Left lung (tissue), 10 donors: ENCODE measurements around the gene CPT1B. TPM values are rescaled to one million over a fixed set of nuclear protein-coding genes. Genes with fewer than 3 reads are reported as not detected.

Experiments used
- ATAC-seq: fragments of 200-7000 bp; cut with Tn5 transposase; one replicate; pipeline ENCODE4 v1.9.1; 2020; ENCODE audit warnings: moderate library complexity
- DNase-seq, 4 donors: peaks; one replicate each; pipeline ENCODE4 v3.0.0-alpha.2; 2013 to 2020
- H3K27ac ChIP-seq, 2 donors: fragments of 200-600 bp; sonication (generic) in 1 of 2; one replicate each; pipeline versions ENCODE4 v1.5.0 to v1.8.0; 2020 to 2021
- H3K27me3 ChIP-seq, 2 donors: fragments of 200-600 bp; sonication (generic) in 1 of 2; one replicate each; pipeline versions ENCODE4 v1.5.0 to v1.8.0; 2020 to 2021
- H3K36me3 ChIP-seq, 2 donors: fragments of 200-600 bp; sonication (generic) in 1 of 2; one replicate each; pipeline versions ENCODE4 v1.5.0 to v1.8.0; 2020 to 2021
- H3K4me1 ChIP-seq, 2 donors: fragments of 200-600 bp; one replicate each; pipeline ENCODE4 v1.8.0; 2021
- H3K4me3 ChIP-seq, 2 donors: fragments of 200-600 bp; sonication (generic) in 1 of 2; one replicate each; pipeline versions ENCODE4 v1.5.0 to v1.8.0; 2020 to 2021; ENCODE audit warnings: mild to moderate bottlenecking in 1 of 2
- H3K9me3 ChIP-seq, 2 donors: fragments of 200-600 bp; sonication (generic) in 1 of 2; one replicate each; pipeline versions ENCODE4 v1.5.0 to v1.8.0; 2020 to 2021
- intact Hi-C, 2 donors: fragments of 100-400 bp; cut with DNase I; formaldehyde crosslinking; loops; one replicate each; pipeline versions ENCODE4 v1.11.2 to v1.14.2; 2022
- polyA plus RNA-seq, 6 donors: library from polyadenylated mRNA; unstranded; fragments of 120-200 nt; gene quantifications; one replicate each; pipeline ENCODE4 v1.2.1, GENCODE V29; 2013; ENCODE audit not compliant: insufficient read length in 6 of 6
- total RNA-seq, 2 donors: library from RNA; stranded (reverse); fragmentation: NEBNext Ultra II Directional; extraction: Animal tissue kit (Norgen Biotek cat#: 25700); gene quantifications; one replicate each; pipeline ENCODE4 v1.2.1, GENCODE V29; 2021
- TF ChIP-seq, protein P1 (sequence below), 2 donors: fragments of 200-600 bp; sonication (generic) in 1 of 2; IDR thresholded peaks; one replicate each; pipeline versions ENCODE4 v1.5.0 to v1.8.0; 2021; ENCODE audit warnings: antibody characterized with exemption in 2 of 2
- donor health status: DM: no; HTN: yes; CAD: no.
- donor health status: DM: no; HTN: no; CAD: no.

Gene CPT1B
- total and polyA plus RNA-seq, 8 donors = 9.8 to 20.0 (median 13.4) TPM

- Histone ChIP-seq H3K9me3 (no peaks in the 10 kb centered on the region), H3K4me3 (no peak overlapping the region), H3K36me3 (no peaks in the 10 kb centered on the region), H3K27ac (no peak overlapping the region), H3K4me1 (peaks cover 3 to 11% of the 10 kb centered on the region in 2 donors), H3K27me3 (peaks cover 0 to 52% of the 10 kb centered on the region in 2 donors)
- DNase-seq (peak in 1 of 4 donors; percentile 15), ATAC-seq (no peak)
- intact Hi-C loops = no loop called here
- TF ChIP-seq, protein P1, sequence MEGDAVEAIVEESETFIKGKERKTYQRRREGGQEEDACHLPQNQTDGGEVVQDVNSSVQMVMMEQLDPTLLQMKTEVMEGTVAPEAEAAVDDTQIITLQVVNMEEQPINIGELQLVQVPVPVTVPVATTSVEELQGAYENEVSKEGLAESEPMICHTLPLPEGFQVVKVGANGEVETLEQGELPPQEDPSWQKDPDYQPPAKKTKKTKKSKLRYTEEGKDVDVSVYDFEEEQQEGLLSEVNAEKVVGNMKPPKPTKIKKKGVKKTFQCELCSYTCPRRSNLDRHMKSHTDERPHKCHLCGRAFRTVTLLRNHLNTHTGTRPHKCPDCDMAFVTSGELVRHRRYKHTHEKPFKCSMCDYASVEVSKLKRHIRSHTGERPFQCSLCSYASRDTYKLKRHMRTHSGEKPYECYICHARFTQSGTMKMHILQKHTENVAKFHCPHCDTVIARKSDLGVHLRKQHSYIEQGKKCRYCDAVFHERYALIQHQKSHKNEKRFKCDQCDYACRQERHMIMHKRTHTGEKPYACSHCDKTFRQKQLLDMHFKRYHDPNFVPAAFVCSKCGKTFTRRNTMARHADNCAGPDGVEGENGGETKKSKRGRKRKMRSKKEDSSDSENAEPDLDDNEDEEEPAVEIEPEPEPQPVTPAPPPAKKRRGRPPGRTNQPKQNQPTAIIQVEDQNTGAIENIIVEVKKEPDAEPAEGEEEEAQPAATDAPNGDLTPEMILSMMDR (IDR thresholded peaks at IDR 0.05) = no peak
Observed at GRCh38 chr22:50612168-50612527, 33.9 kb upstream of the CPT1B start.

DNA sequence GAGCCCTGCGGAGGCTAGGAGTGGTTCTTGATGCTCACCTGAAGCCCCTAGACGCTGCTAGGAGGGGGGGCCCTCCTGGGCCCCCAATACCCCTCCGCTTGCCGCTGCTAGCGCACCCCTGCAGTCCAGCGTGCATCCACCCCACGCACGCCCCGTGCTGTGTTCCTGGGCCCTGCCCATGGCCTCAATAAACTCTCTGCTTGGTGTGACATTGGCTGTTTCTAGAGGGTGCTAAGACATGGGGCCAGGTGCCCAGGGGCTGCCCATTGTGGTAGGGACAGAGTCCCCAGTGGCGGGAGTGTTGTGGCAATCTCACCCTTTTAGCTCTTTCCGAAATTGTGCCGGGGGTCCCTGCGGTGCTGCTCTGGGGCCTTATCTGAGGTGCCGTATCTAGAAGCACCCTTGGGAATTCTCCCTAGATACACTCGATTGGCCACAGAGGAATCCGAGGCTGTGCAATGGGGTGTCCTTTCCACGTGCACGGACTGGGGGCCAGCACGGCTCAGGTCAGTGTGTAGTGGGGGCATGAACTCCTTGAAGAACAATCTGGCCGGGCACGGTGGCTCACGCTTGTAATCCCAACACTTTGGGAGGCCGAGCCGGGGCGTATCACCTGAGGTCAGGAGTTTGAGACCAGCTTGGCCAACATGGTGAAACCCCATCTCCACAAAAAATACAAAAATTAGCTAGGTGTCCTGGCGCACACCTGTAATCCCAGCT lies 33.3 kb upstream of the CPT1B start:
- Histone ChIP-seq H3K4me1 (peaks cover 3 to 11% of the 10 kb centered on the region in 2 donors), H3K36me3 (no peaks in the 10 kb centered on the region), H3K27ac (no peak overlapping the region), H3K27me3 (peaks cover 0 to 58% of the 10 kb centered on the region in 2 donors), H3K4me3 (no peak overlapping the region), H3K9me3 (no peaks in the 10 kb centered on the region)
- DNase-seq (peak in 1 of 4 donors; percentile 54), ATAC-seq (no peak)
- TF ChIP-seq, protein P1 (IDR thresholded peaks at IDR 0.05) = no peak
- intact Hi-C loops = no loop called here

GRCh38 chr22:50610581-50610980 lies 32.4 kb upstream of the CPT1B start:
- Histone ChIP-seq H3K4me3 (no peak overlapping the region), H3K27ac (no peak overlapping the region), H3K27me3 (peaks cover 0 to 68% of the 10 kb centered on the region in 2 donors), H3K4me1 (peaks cover 3 to 11% of the 10 kb centered on the region in 2 donors), H3K9me3 (no peaks in the 10 kb centered on the region), H3K36me3 (no peaks in the 10 kb centered on the region)
- TF ChIP-seq, protein P1 (IDR thresholded peaks at IDR 0.05) = no peak
- intact Hi-C loops = no loop called here
- DNase-seq (peak in 1 of 4 donors; percentile 56), ATAC-seq (no peak)

DNA sequence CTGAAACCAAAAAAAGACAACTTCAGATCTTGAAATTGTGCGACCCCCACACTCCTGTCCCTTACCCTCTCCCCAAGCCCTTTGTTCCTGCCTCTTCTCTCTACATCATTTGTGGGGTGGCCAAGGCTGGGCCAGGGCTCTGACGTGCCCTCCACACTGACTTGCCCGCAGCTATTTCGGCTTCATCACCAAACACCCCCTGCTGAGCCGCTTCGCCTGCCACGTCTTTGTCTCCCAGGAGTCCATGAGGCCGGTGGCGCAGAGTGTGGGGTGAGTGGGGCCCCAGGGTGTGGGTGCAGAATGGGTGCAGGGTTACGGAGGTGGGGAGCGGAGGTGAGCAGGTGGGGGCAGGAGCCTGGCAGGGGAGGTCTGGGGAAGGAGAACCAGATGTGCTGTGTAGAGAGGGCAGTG lies 31.8 kb upstream of the CPT1B start:
- ATAC-seq (no peak), DNase-seq (peak in 1 of 4 donors; percentile 54)
- intact Hi-C loops = no loop called here
- peaks cover 0 to 73% of the 10 kb centered on the region in 2 donors for H3K27me3 ChIP-seq
- no peak overlapping the region for H3K4me3 ChIP-seq
- peaks cover 3 to 11% of the 10 kb centered on the region in 2 donors for H3K4me1 ChIP-seq
- TF ChIP-seq, protein P1 (IDR thresholded peaks at IDR 0.05) = no peak
- H3K27ac ChIP-seq = no peak overlapping the region
- no peaks in the 10 kb centered on the region for H3K36me3 ChIP-seq
- H3K9me3 ChIP-seq = no peaks in the 10 kb centered on the region

DNA sequence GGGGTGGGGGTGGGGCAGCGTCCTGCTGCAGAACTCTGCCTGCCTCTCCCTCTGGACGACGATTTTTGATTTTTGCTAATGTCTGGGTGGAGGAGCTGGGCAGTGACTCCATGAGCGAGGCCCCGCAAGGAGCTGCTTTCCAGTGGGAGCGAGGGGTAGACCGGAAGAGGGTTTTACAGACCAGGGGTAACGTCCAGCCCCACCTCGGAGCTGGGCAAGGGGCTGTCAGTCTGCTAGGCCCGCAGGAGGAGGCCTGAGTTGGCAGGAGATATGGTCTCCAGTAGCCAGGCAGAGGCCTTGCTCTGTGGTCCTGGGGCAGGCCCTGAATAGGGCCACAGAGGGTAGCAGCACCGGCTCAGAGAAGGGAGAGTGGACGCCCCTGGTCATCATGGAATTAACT lies 31.4 kb upstream of the CPT1B start:
- no peak for ATAC-seq
- no peaks in the 10 kb centered on the region for H3K9me3 ChIP-seq
- TF ChIP-seq, protein P1 (IDR thresholded peaks at IDR 0.05) = no peak
- peaks cover 0 to 77% of the 10 kb centered on the region in 2 donors for H3K27me3 ChIP-seq
- no peak overlapping the region for H3K27ac ChIP-seq
- H3K4me3 ChIP-seq = no peak overlapping the region
- peaks cover 3 to 11% of the 10 kb centered on the region in 2 donors for H3K4me1 ChIP-seq
- DNase-seq = peak in 1 of 4 donors; percentile 54
- H3K36me3 ChIP-seq = no peaks in the 10 kb centered on the region
- intact Hi-C loops = no loop called here
